HepG2 (cell line): ENCODE data around the gene LINGO3. TPM values are rescaled to one million over a fixed set of nuclear protein-coding genes. Genes with fewer than 3 reads are reported as not detected.
A peak's percentile ranks its signal among the peaks of the same experiment; 100 is the strongest.

Experiments
- AHR ChIP-seq: IDR thresholded peaks from 2 replicates; pipeline ENCODE4 v1.6.1; 2018; ENCODE audit warnings: missing genetic modification reagents, missing compliant biosample characterization
- CEBPZ ChIP-seq: IDR thresholded peaks from 2 replicates; pipeline ENCODE4 v1.6.1; 2012; ENCODE audit warnings: low read length, improper control_type of control experiment
- DZIP1 ChIP-seq: sonication (generic); formaldehyde crosslinking; IDR thresholded peaks from 2 replicates; pipeline ENCODE4 v1.5.0; 2020; ENCODE audit warnings: mild to moderate bottlenecking, missing genetic modification reagents
- HNF4G ChIP-seq, 2 experiments: sonication (generic) in 1 of 2; formaldehyde crosslinking in 1 of 2; IDR thresholded peaks; 2 replicates each; pipeline versions ENCODE4 v1.4.0 to v1.6.1; 2011 to 2020; ENCODE audit warnings: borderline replicate concordance in 2 of 2, low read depth in 2 of 2, mild to moderate bottlenecking in 2 of 2, low read length in 1 of 2, missing genetic modification reagents in 1 of 2, moderate library complexity in 1 of 2
- KLF9 ChIP-seq: IDR thresholded peaks from 2 replicates; pipeline ENCODE4 v1.6.1; 2016; ENCODE audit warnings: low read depth
- LBX2 ChIP-seq: sonication (generic); formaldehyde crosslinking; IDR thresholded peaks from 2 replicates; pipeline ENCODE4 v1.5.0; 2020; ENCODE audit warnings: missing genetic modification reagents, mild to moderate bottlenecking, borderline replicate concordance
- SRSF4 ChIP-seq: fragments of 200-400 bp; formaldehyde crosslinking; IDR thresholded peaks from one replicate; pipeline ENCODE4 v1.6.1; 2018; ENCODE audit warnings: mild to moderate bottlenecking, low read depth, low read length, moderate library complexity; ENCODE audit not compliant: poor library complexity, severe bottlenecking
- TBP ChIP-seq: sonication (generic); formaldehyde crosslinking; IDR thresholded peaks from 2 replicates; pipeline ENCODE4 v1.5.0; 2020; ENCODE audit warnings: missing genetic modification reagents
- ZBTB38 ChIP-seq: sonication (generic); formaldehyde crosslinking; IDR thresholded peaks from 2 replicates; pipeline ENCODE4 v1.5.1; 2020; ENCODE audit warnings: mild to moderate bottlenecking, missing genetic modification reagents
- ZFP36L1 ChIP-seq: sonication (generic); formaldehyde crosslinking; IDR thresholded peaks from 2 replicates; pipeline ENCODE4 v1.8.0; 2022; ENCODE audit warnings: mild to moderate bottlenecking, missing genetic modification reagents, moderate library complexity
- ZFYVE20 ChIP-seq: sonication (generic); formaldehyde crosslinking; IDR thresholded peaks from 2 replicates; pipeline ENCODE4 v1.8.0; 2023; ENCODE audit warnings: low read depth, mild to moderate bottlenecking, moderate library complexity, missing genetic modification reagents, borderline replicate concordance
- ZNF280B ChIP-seq: sonication (generic); formaldehyde crosslinking; IDR thresholded peaks from 2 replicates; pipeline ENCODE4 v1.5.0; 2020; ENCODE audit warnings: missing genetic modification reagents, mild to moderate bottlenecking, borderline replicate concordance
- ZNF550 ChIP-seq: sonication (generic); formaldehyde crosslinking; IDR thresholded peaks from 2 replicates; pipeline ENCODE4 v1.4.0; 2020; ENCODE audit warnings: mild to moderate bottlenecking, missing genetic modification reagents, borderline replicate concordance
- ZNF670 ChIP-seq: sonication (generic); formaldehyde crosslinking; IDR thresholded peaks from 2 replicates; pipeline ENCODE4 v1.8.0; 2022; ENCODE audit warnings: mild to moderate bottlenecking, missing genetic modification reagents, borderline replicate concordance
- ZNF75D ChIP-seq: sonication (generic); formaldehyde crosslinking; IDR thresholded peaks from 2 replicates; pipeline ENCODE4 v1.8.1; 2023; ENCODE audit warnings: missing genetic modification reagents, mild to moderate bottlenecking, borderline replicate concordance
- ZNF776 ChIP-seq: sonication (generic); formaldehyde crosslinking; IDR thresholded peaks from 2 replicates; pipeline ENCODE4 v1.4.0; 2020; ENCODE audit warnings: mild to moderate bottlenecking, missing genetic modification reagents
- ZNF879 ChIP-seq: sonication (generic); formaldehyde crosslinking; IDR thresholded peaks from 2 replicates; pipeline ENCODE4 v1.8.1; 2023; ENCODE audit warnings: missing genetic modification reagents
- ZXDC ChIP-seq: sonication (generic); formaldehyde crosslinking; IDR thresholded peaks from 2 replicates; pipeline ENCODE4 v1.5.0; 2020; ENCODE audit warnings: mild to moderate bottlenecking, missing genetic modification reagents
- polyA plus RNA-seq, 8 experiments: library from polyadenylated mRNA; depleted of rRNA in 3 of 8; stranded (reverse) in 7 of 8; unstranded in 1 of 8; fragments of >200 nt; fragmentation: Illumina TruSeq in 4 of 8; extraction: Trizol in 4 of 8; gene quantifications; 2 replicates each; pipeline versions ENCODE4 v1.2.1 to v1.2.3, GENCODE V29; 2011 to 2016; ENCODE audit warnings: low read depth in 4 of 8, missing spikeins in 1 of 8, mixed read lengths in 1 of 8; ENCODE audit not compliant: insufficient read depth in 1 of 8
- total RNA-seq, 5 experiments: library from RNA; depleted of rRNA; stranded (reverse); fragments of >200 nt; fragmentation: Illumina TruSeq; extraction: Trizol; gene quantifications; 2 replicates each; pipeline ENCODE4 v1.2.3, GENCODE V29; 2016; ENCODE audit warnings: low read depth in 1 of 5

The LINGO3 gene
- total and polyA plus RNA-seq, 2 of the 13 experiments (the other 11 are each of a cell fraction or from before 2014, with no cell fraction given) = not detected

GRCh38 chr19:2315818-2316353 lies 7.9 kb upstream of the LINGO3 start (continued):
- TF ChIP-seq ZFYVE20 (no peak), ZNF670 (CRISPR knock-in tag) (no peak), ZNF550 (CRISPR knock-in tag) (no peak), HNF4G (IDR thresholded peaks at IDR 0.05; ENCODE audit: borderline replicate concordance, low read depth, low read length) (no peak), HNF4G (CRISPR knock-in tag; IDR thresholded peaks at IDR 0.05; ENCODE audit: borderline replicate concordance, low read depth) (no peak), DZIP1 (peak; percentile 85), KLF9 (CRISPR knock-in tag) (no peak), ZXDC (CRISPR knock-in tag) (no peak), TBP (CRISPR knock-in tag) (no peak), LBX2 (CRISPR knock-in tag) (no peak), ZNF280B (CRISPR knock-in tag) (peak; percentile 6; the same call in 1 of the 2 replicates), ZNF75D (CRISPR knock-in tag) (no peak), CEBPZ (no peak), AHR (CRISPR knock-in tag) (no peak), ZBTB38 (CRISPR knock-in tag) (peak; percentile 56; the same call in 1 of the 2 replicates), ZNF776 (no peak), ZNF879 (no peak), ZFP36L1 (CRISPR knock-in tag) (0 out of 2 replicates have a peak, but pooled peaks have one; percentile 54), SRSF4 (no peak)
